SIG-M5 (cell line): ENCODE data around the gene FOXRED1.
"Not testable (repeated sequence)": the region's sequence is repeated elsewhere in the genome, so short reads cannot be mapped to it uniquely, and the experiment has no call there.

Source experiments
- DNase-seq: peaks from one replicate; lab custom pipeline; 2025; lab: John Stamatoyannopoulos, UW

FOXRED1 gene

GRCh38 chr11:126277322-126277721, 8.4 kb downstream of the FOXRED1 start:
- no peak for DNase-seq

GRCh38 chr11:126277780-126278179, 8.8 kb downstream of the FOXRED1 start:
- no peak for DNase-seq

GRCh38 chr11:126279191-126279590, 10.2 kb downstream of the FOXRED1 start:
- DNase-seq: no peak

GRCh38 chr11:126280595-126280994, 11.6 kb downstream of the FOXRED1 start:
- DNase-seq: no peak

GRCh38 chr11:126281245-126281644, 12.3 kb downstream of the FOXRED1 start:
- no peak for DNase-seq

GRCh38 chr11:126281666-126282175, 12.8 kb downstream of the FOXRED1 start:
- no peak for DNase-seq

- no peak for DNase-seq
Measured at GRCh38 chr11:126282361-126282735, 13.4 kb downstream of the FOXRED1 start.

GRCh38 chr11:126282736-126283591, 14.0 kb downstream of the FOXRED1 start, which contains the start of gene TIRAP:
TSS of gene TIRAP (plus strand) at chr11:126283093. CDS start at chr11:126290895, 7,802 bp downstream.
- DNase-seq: no peak

- DNase-seq: no peak
Measured at GRCh38 chr11:126284829-126285228, 15.9 kb downstream of the FOXRED1 start.

DNA sequence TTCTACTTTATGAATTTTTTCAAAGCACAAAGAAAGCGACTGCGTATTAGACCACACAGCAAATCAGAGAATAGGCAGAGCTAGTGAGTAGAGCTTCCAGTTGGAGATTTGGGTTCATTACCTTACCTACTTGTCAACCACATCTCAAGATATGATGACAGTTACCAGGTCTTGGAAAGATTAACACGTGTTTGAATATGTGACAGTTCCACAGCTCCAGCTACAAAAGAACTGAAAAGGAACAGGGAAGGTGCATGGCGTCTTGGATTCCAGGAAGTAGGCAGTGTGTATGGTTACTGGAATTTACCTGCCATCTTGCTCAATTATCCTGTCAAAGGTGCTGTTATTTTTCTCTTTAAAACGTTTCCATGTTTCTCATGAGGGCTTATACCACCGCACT, 19.3 kb downstream of the FOXRED1 start:
- no peak for DNase-seq

GRCh38 chr11:126290887-126291286, 21.9 kb downstream of the FOXRED1 start:
- DNase-seq: no peak

GRCh38 chr11:126293726-126294125, 24.8 kb downstream of the FOXRED1 start:
- DNase-seq: no peak

GRCh38 chr11:126297004-126297403, 28.1 kb downstream of the FOXRED1 start:
- no peak for DNase-seq

GRCh38 chr11:126303623-126304456, 34.9 kb downstream of the FOXRED1 start, which contains the start of gene DCPS:
TSS of gene DCPS (plus strand) at chr11:126304060. CDS start at chr11:126304081, 21 bp downstream.
- DNase-seq: peak; percentile 35

DNA sequence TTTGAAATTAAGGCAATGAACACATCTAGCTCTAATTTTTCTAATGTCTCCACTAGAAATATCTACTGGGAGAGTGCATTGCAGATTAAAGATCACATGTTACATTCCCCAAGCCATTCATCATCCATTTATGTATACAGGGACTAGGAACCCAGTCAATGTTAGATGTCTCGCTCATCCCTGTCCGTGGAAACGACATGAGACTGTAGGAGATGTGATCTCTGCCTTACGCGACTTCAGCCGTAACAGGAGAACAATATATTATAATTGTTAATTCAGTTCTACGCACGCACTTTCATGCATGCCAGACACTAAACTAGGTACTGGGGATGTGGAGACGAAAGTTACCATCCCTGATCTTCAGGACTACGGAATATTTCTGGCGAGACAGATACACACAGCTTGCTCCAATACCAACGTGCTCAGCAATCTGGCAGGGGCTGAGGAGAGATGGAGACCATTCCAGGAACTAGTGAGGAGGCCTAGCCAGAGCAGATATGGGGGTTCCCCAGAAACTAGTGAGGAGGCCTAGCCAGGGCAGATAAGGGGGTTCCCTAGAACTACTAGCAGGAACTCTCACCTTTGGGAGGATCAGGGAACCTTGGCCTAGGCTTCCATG, 35.6 kb downstream of the FOXRED1 start:
- DNase-seq: no peak

GRCh38 chr11:126305699-126306098, 36.7 kb downstream of the FOXRED1 start:
- no peak for DNase-seq

GRCh38 chr11:126307706-126308105, 38.8 kb downstream of the FOXRED1 start:
- no peak for DNase-seq

- no peak for DNase-seq
Measured at GRCh38 chr11:126308271-126308671, 39.3 kb downstream of the FOXRED1 start.

GRCh38 chr11:126308771-126309170, 39.8 kb downstream of the FOXRED1 start:
- not testable (repeated sequence) for DNase-seq

- no peak for DNase-seq
Measured at GRCh38 chr11:126310200-126310991, 41.4 kb downstream of the FOXRED1 start.

- no peak for DNase-seq
Measured at GRCh38 chr11:126310992-126311310, 42.0 kb downstream of the FOXRED1 start.
